Ascending aorta (tissue), 2 donors: ENCODE data around the gene GALNT18. TPM values are rescaled to one million over a fixed set of nuclear protein-coding genes. Genes with fewer than 3 reads are reported as not detected.

Experiments
- DNase-seq, 2 donors: peaks; one replicate each; pipeline ENCODE4 v3.0.0-alpha.2; 2019; ENCODE audit warnings: low spot score in 2 of 2
- H3K27ac ChIP-seq, 2 donors: fragments of 200-600 bp; sonication (generic); one replicate each; pipeline ENCODE4 v1.5.1; 2016 to 2017; ENCODE audit warnings: mild to moderate bottlenecking in 1 of 2
- H3K27me3 ChIP-seq: fragments of 200-600 bp; sonication (generic); one replicate; pipeline ENCODE4 v1.5.1; 2017
- H3K36me3 ChIP-seq, 2 donors: fragments of 200-600 bp; sonication (generic); one replicate each; pipeline ENCODE4 v1.5.1; 2016
- H3K4me1 ChIP-seq, 2 donors: fragments of 200-600 bp; sonication (generic); one replicate each; pipeline ENCODE4 v1.5.1; 2016 to 2017; ENCODE audit warnings: mild to moderate bottlenecking in 1 of 2
- H3K4me3 ChIP-seq, 2 donors: fragments of 200-600 bp; sonication (generic); one replicate each; pipeline ENCODE4 v1.5.1; 2016 to 2017; ENCODE audit warnings: mild to moderate bottlenecking in 1 of 2
- H3K9me3 ChIP-seq, 2 donors: fragments of 200-600 bp; sonication (generic); one replicate each; pipeline ENCODE4 v1.5.1; 2016
- CTCF ChIP-seq, 3 experiments: fragments of 200-600 bp in 2 of 3; fragments of 450-650 bp in 1 of 3; sonication (generic) in 2 of 3; IDR thresholded peaks; one replicate each; pipeline ENCODE4 v1.5.1; 2016 to 2019; ENCODE audit warnings: antibody characterized with exemption in 3 of 3, mild to moderate bottlenecking in 1 of 3, moderate library complexity in 1 of 3
- intact Hi-C: fragments of 100-400 bp; cut with DNase I; formaldehyde crosslinking; loops from one replicate; pipeline ENCODE4 v1.15.1; 2023
- total RNA-seq: library from RNA; depleted of rRNA; stranded (reverse); fragments of >200 nt; gene quantifications from one replicate; pipeline ENCODE4 v1.1.0, GENCODE V29; 2016

The GALNT18 gene
- total RNA-seq, 1 donor from 2014 or later, result 53.5 TPM

GRCh38 chr11:11253995-11254394 lies 367.8 kb downstream of the GALNT18 start:
- intact Hi-C loops, result no loop called here

GRCh38 chr11:11253497-11253896 lies 368.3 kb downstream of the GALNT18 start:
- no peak for TF ChIP-seq CTCF (IDR thresholded peaks at IDR 0.05)
- no peaks in the 10 kb centered on the region for H3K4me1 ChIP-seq
- DNase-seq, result no peak
- H3K36me3 ChIP-seq, result no peaks in the 10 kb centered on the region
- no peaks in the 10 kb centered on the region for H3K9me3 ChIP-seq
- no peak overlapping the region for H3K27ac ChIP-seq
- H3K27me3 ChIP-seq, result no peaks in the 10 kb centered on the region
- intact Hi-C loops, result no loop called here
- no peak overlapping the region for H3K4me3 ChIP-seq

More at GRCh38 chr11:11253995-11254394, 367.8 kb downstream of the GALNT18 start:
- DNase-seq, result no peak
- Histone ChIP-seq H3K4me3 (no peak overlapping the region), H3K27me3 (no peaks in the 10 kb centered on the region), H3K9me3 (no peaks in the 10 kb centered on the region), H3K36me3 (no peaks in the 10 kb centered on the region), H3K4me1 (no peaks in the 10 kb centered on the region), H3K27ac (no peak overlapping the region)
- TF ChIP-seq CTCF (IDR thresholded peaks at IDR 0.05), result no peak

GRCh38 chr11:11252403-11252802 lies 369.4 kb downstream of the GALNT18 start:
- Histone ChIP-seq H3K27ac (no peak overlapping the region), H3K4me1 (no peaks in the 10 kb centered on the region), H3K9me3 (no peaks in the 10 kb centered on the region), H3K36me3 (no peaks in the 10 kb centered on the region), H3K27me3 (no peaks in the 10 kb centered on the region), H3K4me3 (no peak overlapping the region)
- no peak for TF ChIP-seq CTCF (IDR thresholded peaks at IDR 0.05)
- no peak for DNase-seq
- intact Hi-C loops, result no loop called here

- TF ChIP-seq CTCF (IDR thresholded peaks at IDR 0.05), result no peak
- Histone ChIP-seq H3K4me1 (no peaks in the 10 kb centered on the region), H3K27me3 (no peaks in the 10 kb centered on the region), H3K9me3 (no peaks in the 10 kb centered on the region), H3K4me3 (no peak overlapping the region), H3K36me3 (no peaks in the 10 kb centered on the region), H3K27ac (no peak overlapping the region)
- no peak for DNase-seq
- intact Hi-C loops, result no loop called here
Measured at GRCh38 chr11:11251394-11251970, 370.3 kb downstream of the GALNT18 start.

- Histone ChIP-seq H3K27me3 (no peaks in the 10 kb centered on the region), H3K9me3 (no peaks in the 10 kb centered on the region), H3K27ac (no peak overlapping the region), H3K4me1 (peaks cover 0 to 7% of the 10 kb centered on the region in 2 donors), H3K4me3 (no peak overlapping the region), H3K36me3 (no peaks in the 10 kb centered on the region)
- no peak for TF ChIP-seq CTCF (IDR thresholded peaks at IDR 0.05)
- no peak for DNase-seq
- intact Hi-C loops, result no loop called here
Measured at GRCh38 chr11:11250470-11250869, 371.3 kb downstream of the GALNT18 start.

- peaks cover 10 to 36% of the 10 kb centered on the region in 2 donors for H3K4me1 ChIP-seq
- H3K27me3 ChIP-seq, result no peaks in the 10 kb centered on the region
- DNase-seq, result no peak
- no peaks in the 10 kb centered on the region for H3K9me3 ChIP-seq
- no peak overlapping the region for H3K4me3 ChIP-seq
- H3K36me3 ChIP-seq, result no peaks in the 10 kb centered on the region
- no peak overlapping the region for H3K27ac ChIP-seq
- intact Hi-C loops, result no loop called here
- TF ChIP-seq CTCF (IDR thresholded peaks at IDR 0.05), result no peak
Measured at GRCh38 chr11:11247576-11247975, 374.2 kb downstream of the GALNT18 start.
